NB4 (cell line): Measurements from ENCODE around the gene MAJIN.

ENCODE experiments used
- MYC ChIP-seq: IDR thresholded peaks from 2 replicates; pipeline ENCODE4 v1.6.1; 2011; ENCODE audit warnings: low read depth, low read length
- POLR2A ChIP-seq: IDR thresholded peaks from 2 replicates; pipeline ENCODE4 v1.6.1; 2011; ENCODE audit warnings: mild to moderate bottlenecking; ENCODE audit not compliant: insufficient read length; ENCODE audit errors: extremely low read depth
- TF ChIP-seq, protein P1 (sequence below): IDR thresholded peaks from one replicate; pipeline ENCODE4 v1.5.1; 2012; ENCODE audit warnings: low read depth, low read length
- TF ChIP-seq, protein P2 (sequence below): IDR thresholded peaks from 2 replicates; pipeline ENCODE4 v1.6.1; 2011; ENCODE audit warnings: low read depth, low read length

DNA sequence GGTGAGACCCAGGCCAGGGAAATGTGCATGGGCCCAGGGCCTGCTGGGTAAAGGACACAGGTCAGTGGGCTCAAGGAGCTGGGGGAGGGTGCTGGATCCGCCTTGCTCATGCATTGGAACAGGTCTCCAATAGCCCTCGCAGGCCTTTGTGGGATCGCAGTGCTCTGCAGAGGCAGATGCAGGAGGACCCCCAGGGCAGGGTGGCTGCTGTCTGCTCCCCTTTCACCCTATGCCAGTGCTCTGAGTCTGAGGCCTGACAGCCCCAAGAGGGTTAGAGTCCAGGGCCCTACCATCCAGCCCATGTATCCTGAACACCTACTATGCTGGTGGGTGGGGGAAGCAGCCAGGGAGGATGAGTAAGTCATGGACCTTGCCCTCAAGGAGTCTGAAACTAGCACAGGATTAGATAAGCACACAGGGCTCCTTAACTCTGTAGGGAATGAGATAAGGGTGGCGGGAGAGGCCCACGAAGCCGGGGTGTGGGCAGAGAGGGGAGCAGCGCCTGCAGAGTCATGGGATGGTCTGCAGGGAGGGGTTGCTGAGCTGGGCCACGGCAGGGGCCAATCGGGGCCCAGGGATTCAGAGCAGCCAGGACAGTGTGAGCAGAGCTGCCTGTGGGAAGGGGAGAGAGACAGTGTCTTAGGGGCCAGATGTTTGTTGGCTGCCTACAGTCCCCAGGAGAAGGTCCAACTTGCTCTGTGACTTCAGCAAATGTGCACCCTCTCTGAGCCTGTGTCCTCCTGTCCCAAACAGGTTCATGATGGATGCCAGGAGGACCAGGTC is 83.0 kb downstream of the MAJIN start:
- TF ChIP-seq, protein P1, sequence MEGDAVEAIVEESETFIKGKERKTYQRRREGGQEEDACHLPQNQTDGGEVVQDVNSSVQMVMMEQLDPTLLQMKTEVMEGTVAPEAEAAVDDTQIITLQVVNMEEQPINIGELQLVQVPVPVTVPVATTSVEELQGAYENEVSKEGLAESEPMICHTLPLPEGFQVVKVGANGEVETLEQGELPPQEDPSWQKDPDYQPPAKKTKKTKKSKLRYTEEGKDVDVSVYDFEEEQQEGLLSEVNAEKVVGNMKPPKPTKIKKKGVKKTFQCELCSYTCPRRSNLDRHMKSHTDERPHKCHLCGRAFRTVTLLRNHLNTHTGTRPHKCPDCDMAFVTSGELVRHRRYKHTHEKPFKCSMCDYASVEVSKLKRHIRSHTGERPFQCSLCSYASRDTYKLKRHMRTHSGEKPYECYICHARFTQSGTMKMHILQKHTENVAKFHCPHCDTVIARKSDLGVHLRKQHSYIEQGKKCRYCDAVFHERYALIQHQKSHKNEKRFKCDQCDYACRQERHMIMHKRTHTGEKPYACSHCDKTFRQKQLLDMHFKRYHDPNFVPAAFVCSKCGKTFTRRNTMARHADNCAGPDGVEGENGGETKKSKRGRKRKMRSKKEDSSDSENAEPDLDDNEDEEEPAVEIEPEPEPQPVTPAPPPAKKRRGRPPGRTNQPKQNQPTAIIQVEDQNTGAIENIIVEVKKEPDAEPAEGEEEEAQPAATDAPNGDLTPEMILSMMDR: no peak
- TF ChIP-seq POLR2A: no peak
- TF ChIP-seq, protein P2, sequence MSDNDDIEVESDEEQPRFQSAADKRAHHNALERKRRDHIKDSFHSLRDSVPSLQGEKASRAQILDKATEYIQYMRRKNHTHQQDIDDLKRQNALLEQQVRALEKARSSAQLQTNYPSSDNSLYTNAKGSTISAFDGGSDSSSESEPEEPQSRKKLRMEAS: no peak
- TF ChIP-seq MYC: no peak
